ENCODE measurements around the gene CACNA1G.

Gene CACNA1G

GRCh38 chr17:50533185-50533584, 27.3 kb upstream of the CACNA1G start:
- Histone ChIP-seq H3K4me3 (ENCODE audit: low read length in 2 of 2) (no peak overlapping the region), H3K9ac (ENCODE audit: low read depth, low read length, poor library complexity) (peak overlapping the region; percentile 82)

GRCh38 chr17:50533720-50534148, 26.8 kb upstream of the CACNA1G start:
- no peak overlapping the region for H2AK5ac ChIP-seq (ENCODE audit: low read depth, low read length)
- DNase-seq (ENCODE audit: low spot score): no peak
- no peaks in the 10 kb centered on the region for H3K9me3 ChIP-seq (replicated peaks in 1 of 2; ENCODE audit: control insufficient read depth in 2 of 2, insufficient read depth in 1 of 2, low read depth in 1 of 2, low read length in 2 of 2)
- H2BK5ac ChIP-seq (ENCODE audit: low read length): peak overlapping the region; percentile 4
- peak overlapping the region; percentile 81 for H3K18ac ChIP-seq (ENCODE audit: low read length)
- no peak overlapping the region for H2BK12ac ChIP-seq (ENCODE audit: low read length)
- H3K36me3 ChIP-seq (replicated peaks in 1 of 2; ENCODE audit: control insufficient read depth in 2 of 2, insufficient read depth in 2 of 2, low read length in 2 of 2): no peaks in the 10 kb centered on the region
- no peak overlapping the region for H2BK120ac ChIP-seq (ENCODE audit: low read depth, low read length)
- no peak overlapping the region for H4K91ac ChIP-seq (ENCODE audit: low read depth, low read length, poor library complexity)
- no CpG with 5 or more reads among the region's 17 CpGs for WGBS, 2 donors (ENCODE audit: extremely low coverage in 2 of 2, insufficient read length in 2 of 2, insufficient replicate concordance in 1 of 2)
- H3K14ac ChIP-seq (ENCODE audit: low read length): no peak overlapping the region
- H2AFZ ChIP-seq (ENCODE audit: low read length): no peak overlapping the region
- H3K4ac ChIP-seq (ENCODE audit: low read length): no peak overlapping the region
- H2BK15ac ChIP-seq (ENCODE audit: low read length): peak overlapping the region; percentile 62
- peak overlapping the region; percentile 0 for H3K9ac ChIP-seq (ENCODE audit: low read depth, low read length, poor library complexity)
- no peaks in the 10 kb centered on the region for H3K79me1 ChIP-seq (ENCODE audit: low read depth, low read length)
- H3K4me1 ChIP-seq (ENCODE audit: control insufficient read depth in 2 of 2, insufficient read depth in 1 of 2, low read depth in 1 of 2, low read length in 2 of 2): peaks cover 23 to 32% of the 10 kb centered on the region in 2 donors
- no peak overlapping the region for H3K27ac ChIP-seq (replicated peaks; ENCODE audit: low read length)
- no peak overlapping the region for H3K4me3 ChIP-seq (ENCODE audit: low read length in 2 of 2)
- peaks cover 2 to 69% (median 26%) of the 10 kb centered on the region in 3 experiments for H3K27me3 ChIP-seq (ENCODE audit: control insufficient read depth in 3 of 3, insufficient read depth in 3 of 3, low read depth in 1 of 3, low read length in 3 of 3)
- H4K8ac ChIP-seq (ENCODE audit: low read depth, low read length): no peak overlapping the region
- peak overlapping the region; percentile 62 for H3K4me2 ChIP-seq (ENCODE audit: insufficient read depth, low read length, poor library complexity, severe bottlenecking)
- no peak overlapping the region for H3K23ac ChIP-seq (ENCODE audit: low read depth, low read length, poor library complexity)

More at GRCh38 chr17:50533185-50533584, 27.3 kb upstream of the CACNA1G start:
- no peak overlapping the region for H3K27ac ChIP-seq (replicated peaks; ENCODE audit: low read length)
- H2BK15ac ChIP-seq (ENCODE audit: low read length): peak overlapping the region; percentile 11
- no peak overlapping the region for H2AK5ac ChIP-seq (ENCODE audit: low read depth, low read length)
- no peaks in the 10 kb centered on the region for H3K9me3 ChIP-seq (replicated peaks in 1 of 2; ENCODE audit: control insufficient read depth in 2 of 2, insufficient read depth in 1 of 2, low read depth in 1 of 2, low read length in 2 of 2)
- no peaks in the 10 kb centered on the region for H3K79me1 ChIP-seq (ENCODE audit: low read depth, low read length)
- no peak overlapping the region for H4K8ac ChIP-seq (ENCODE audit: low read depth, low read length)
- H2AFZ ChIP-seq (ENCODE audit: low read length): no peak overlapping the region
- H3K36me3 ChIP-seq (replicated peaks in 1 of 2; ENCODE audit: control insufficient read depth in 2 of 2, insufficient read depth in 2 of 2, low read length in 2 of 2): no peaks in the 10 kb centered on the region
- H2BK5ac ChIP-seq (ENCODE audit: low read length): peak overlapping the region; percentile 4
- no peak overlapping the region for H3K14ac ChIP-seq (ENCODE audit: low read length)
- no peak overlapping the region for H2BK12ac ChIP-seq (ENCODE audit: low read length)
- H4K91ac ChIP-seq (ENCODE audit: low read depth, low read length, poor library complexity): no peak overlapping the region
- H3K27me3 ChIP-seq (ENCODE audit: control insufficient read depth in 3 of 3, insufficient read depth in 3 of 3, low read depth in 1 of 3, low read length in 3 of 3): peaks cover 2 to 72% (median 26%) of the 10 kb centered on the region in 3 experiments
- peak overlapping the region; percentile 93 for H3K4me2 ChIP-seq (ENCODE audit: insufficient read depth, low read length, poor library complexity, severe bottlenecking)
- no peak overlapping the region for H3K4ac ChIP-seq (ENCODE audit: low read length)
- DNase-seq (ENCODE audit: low spot score): no peak
- H3K4me1 ChIP-seq (ENCODE audit: control insufficient read depth in 2 of 2, insufficient read depth in 1 of 2, low read depth in 1 of 2, low read length in 2 of 2): peaks cover 21 to 27% of the 10 kb centered on the region in 2 donors
- no CpG with 5 or more reads among the region's 5 CpGs for WGBS, 2 donors (ENCODE audit: extremely low coverage in 2 of 2, insufficient read length in 2 of 2, insufficient replicate concordance in 1 of 2)
- peak overlapping the region; percentile 55 for H3K18ac ChIP-seq (ENCODE audit: low read length)
- H2BK120ac ChIP-seq (ENCODE audit: low read depth, low read length): no peak overlapping the region
- H3K23ac ChIP-seq (ENCODE audit: low read depth, low read length, poor library complexity): no peak overlapping the region

- H2AFZ ChIP-seq (ENCODE audit: low read length): no peak overlapping the region
- H3K9ac ChIP-seq (ENCODE audit: low read depth, low read length, poor library complexity): peak overlapping the region; percentile 26
- H3K9me3 ChIP-seq (replicated peaks in 1 of 2; ENCODE audit: control insufficient read depth in 2 of 2, insufficient read depth in 1 of 2, low read depth in 1 of 2, low read length in 2 of 2): no peaks in the 10 kb centered on the region
- peak overlapping the region; percentile 83 for H2AK5ac ChIP-seq (ENCODE audit: low read depth, low read length)
- peak overlapping the region; percentile 62 for H2BK15ac ChIP-seq (ENCODE audit: low read length)
- peaks cover 2 to 69% (median 26%) of the 10 kb centered on the region in 3 experiments for H3K27me3 ChIP-seq (ENCODE audit: control insufficient read depth in 3 of 3, insufficient read depth in 3 of 3, low read depth in 1 of 3, low read length in 3 of 3)
- H3K4ac ChIP-seq (ENCODE audit: low read length): no peak overlapping the region
- H3K79me1 ChIP-seq (ENCODE audit: low read depth, low read length): no peaks in the 10 kb centered on the region
- H2BK12ac ChIP-seq (ENCODE audit: low read length): no peak overlapping the region
- no peaks in the 10 kb centered on the region for H3K36me3 ChIP-seq (replicated peaks in 1 of 2; ENCODE audit: control insufficient read depth in 2 of 2, insufficient read depth in 2 of 2, low read length in 2 of 2)
- no peak overlapping the region for H2BK120ac ChIP-seq (ENCODE audit: low read depth, low read length)
- no peak overlapping the region for H4K91ac ChIP-seq (ENCODE audit: low read depth, low read length, poor library complexity)
- H2BK5ac ChIP-seq (ENCODE audit: low read length): peak overlapping the region; percentile 59
- H3K4me3 ChIP-seq (ENCODE audit: low read length in 2 of 2): no peak overlapping the region
- DNase-seq (ENCODE audit: low spot score): no peak
- H4K8ac ChIP-seq (ENCODE audit: low read depth, low read length): no peak overlapping the region
- H3K4me2 ChIP-seq (ENCODE audit: insufficient read depth, low read length, poor library complexity, severe bottlenecking): no peak overlapping the region
- peak overlapping the region; percentile 91 for H3K18ac ChIP-seq (ENCODE audit: low read length)
- WGBS, 2 donors (ENCODE audit: extremely low coverage in 2 of 2, insufficient read length in 2 of 2, insufficient replicate concordance in 1 of 2): no CpG with 5 or more reads among the region's 24 CpGs
- H3K23ac ChIP-seq (ENCODE audit: low read depth, low read length, poor library complexity): peak overlapping the region; percentile 48
- H3K27ac ChIP-seq (replicated peaks; ENCODE audit: low read length): no peak overlapping the region
- peak overlapping the region; percentile 25 for H3K14ac ChIP-seq (ENCODE audit: low read length)
- peaks cover 28 to 32% of the 10 kb centered on the region in 2 donors for H3K4me1 ChIP-seq (ENCODE audit: control insufficient read depth in 2 of 2, insufficient read depth in 1 of 2, low read depth in 1 of 2, low read length in 2 of 2)
Observed at GRCh38 chr17:50534222-50534978, 26.1 kb upstream of the CACNA1G start.

- Histone ChIP-seq H3K27ac (replicated peaks; ENCODE audit: low read length) (no peak overlapping the region), H2BK120ac (ENCODE audit: low read depth, low read length) (no peak overlapping the region), H2BK12ac (ENCODE audit: low read length) (no peak overlapping the region), H3K14ac (ENCODE audit: low read length) (no peak overlapping the region), H3K4me1 (ENCODE audit: control insufficient read depth in 2 of 2, insufficient read depth in 1 of 2, low read depth in 1 of 2, low read length in 2 of 2) (peaks cover 28 to 34% of the 10 kb centered on the region in 2 donors), H2BK15ac (ENCODE audit: low read length) (peak overlapping the region; percentile 62), H4K91ac (ENCODE audit: low read depth, low read length, poor library complexity) (no peak overlapping the region), H3K4me2 (ENCODE audit: insufficient read depth, low read length, poor library complexity, severe bottlenecking) (no peak overlapping the region), H3K79me1 (ENCODE audit: low read depth, low read length) (no peaks in the 10 kb centered on the region), H3K4me3 (ENCODE audit: low read length in 2 of 2) (no peak overlapping the region), H3K9me3 (replicated peaks in 1 of 2; ENCODE audit: control insufficient read depth in 2 of 2, insufficient read depth in 1 of 2, low read depth in 1 of 2, low read length in 2 of 2) (no peaks in the 10 kb centered on the region), H2AK5ac (ENCODE audit: low read depth, low read length) (peak overlapping the region; percentile 83), H4K8ac (ENCODE audit: low read depth, low read length) (no peak overlapping the region), H3K27me3 (ENCODE audit: control insufficient read depth in 3 of 3, insufficient read depth in 3 of 3, low read depth in 1 of 3, low read length in 3 of 3) (peaks cover 2 to 66% (median 26%) of the 10 kb centered on the region in 3 experiments), H3K18ac (ENCODE audit: low read length) (peak overlapping the region; percentile 91), H2AFZ (ENCODE audit: low read length) (no peak overlapping the region), H3K9ac (ENCODE audit: low read depth, low read length, poor library complexity) (no peak overlapping the region), H3K4ac (ENCODE audit: low read length) (no peak overlapping the region), H3K23ac (ENCODE audit: low read depth, low read length, poor library complexity) (no peak overlapping the region), H3K36me3 (replicated peaks in 1 of 2; ENCODE audit: control insufficient read depth in 2 of 2, insufficient read depth in 2 of 2, low read length in 2 of 2) (no peaks in the 10 kb centered on the region), H2BK5ac (ENCODE audit: low read length) (no peak overlapping the region)
- no peak for DNase-seq (ENCODE audit: low spot score)
- no CpG with 5 or more reads among the region's 2 CpGs for WGBS, 2 donors (ENCODE audit: extremely low coverage in 2 of 2, insufficient read length in 2 of 2, insufficient replicate concordance in 1 of 2)
Observed at GRCh38 chr17:50534979-50535326, 25.6 kb upstream of the CACNA1G start.

All from neuronal stem cell (in vitro differentiated cells).